Panc1 (cell line): ENCODE data around the gene ERCC6. TPM values are rescaled to one million over a fixed set of nuclear protein-coding genes. Genes with fewer than 3 reads are reported as not detected.

ENCODE experiments used
- ATAC-seq: fragments of 200-7000 bp; cut with Tn5 transposase; 2 replicates; pipeline ENCODE4 v1.9.1; 2020; ENCODE audit warnings: mild to moderate bottlenecking, moderate library complexity
- BruUV-seq: library from RNA; stranded (reverse); fragments of 400-500 nt; replicated peaks from 2 replicates; lab custom pipeline; 2021; lab: Mats Ljungman, UMichigan
- CTCF ChIA-PET: fragments of 300-600 bp; sonication (Branson Sonifier 250); formaldehyde crosslinking; loops from one replicate; lab custom pipeline; 2022; ENCODE audit warnings: antibody characterized with exemption; lab: Charles Lee
- POLR2A ChIA-PET: fragments of 300-600 bp; sonication (Branson Sonifier 250); formaldehyde crosslinking; loops from one replicate; lab custom pipeline; 2022; ENCODE audit warnings: antibody characterized with exemption; lab: Charles Lee
- DNase-seq: peaks from one replicate; pipeline ENCODE4 v3.0.0-alpha.2; 2010; ENCODE audit warnings: low read depth, low spot score
- H3K27ac ChIP-seq: 2 replicates; pipeline ENCODE4 v1.5.1; 2011; ENCODE audit warnings: mild to moderate bottlenecking, low read length, inconsistent platforms
- H3K27me3 ChIP-seq: fragments of 200-500 bp; sonication (Bioruptor generic); 2 replicates; pipeline ENCODE4 v1.6.0; 2014; ENCODE audit warnings: low read length, inconsistent platforms; ENCODE audit not compliant: control insufficient read depth, insufficient read depth
- H3K36me3 ChIP-seq: fragments of 200-500 bp; sonication (Bioruptor generic); 2 replicates; pipeline ENCODE4 v1.5.1; 2014; ENCODE audit warnings: inconsistent platforms, mild to moderate bottlenecking, low read length, moderate library complexity; ENCODE audit not compliant: control insufficient read depth, insufficient read depth
- H3K4me1 ChIP-seq: 2 replicates; pipeline ENCODE4 v1.5.1; 2011; ENCODE audit warnings: inconsistent platforms, mild to moderate bottlenecking, low read length, moderate library complexity; ENCODE audit not compliant: control insufficient read depth, insufficient read depth
- H3K4me3 ChIP-seq, 2 experiments: 2 replicates each; pipeline ENCODE4 v1.5.1; 2011 to 2012; ENCODE audit warnings: low read depth in 2 of 2, low read length in 2 of 2, mild to moderate bottlenecking in 2 of 2, inconsistent platforms in 1 of 2, moderate library complexity in 1 of 2
- H3K9me3 ChIP-seq: fragments of 200-500 bp; sonication (Bioruptor generic); 2 replicates; pipeline ENCODE4 v1.5.1; 2014; ENCODE audit warnings: low read depth, mild to moderate bottlenecking, inconsistent platforms, low read length, moderate library complexity; ENCODE audit not compliant: control insufficient read depth, insufficient read depth
- CTCF ChIP-seq: fragments of 450-650 bp; IDR thresholded peaks from 2 replicates; pipeline ENCODE4 v1.5.1; 2017; ENCODE audit warnings: mild to moderate bottlenecking
- POLR2AphosphoS5 ChIP-seq: IDR thresholded peaks from 2 replicates; pipeline ENCODE4 v1.6.1; 2012; ENCODE audit warnings: mild to moderate bottlenecking, low read depth, low read length, moderate library complexity
- REST ChIP-seq, 2 experiments: IDR thresholded peaks; 2 replicates each; pipeline ENCODE4 v1.6.1; 2011 to 2012; ENCODE audit warnings: low read depth in 2 of 2, control low read depth in 1 of 2, low read length in 1 of 2, mild to moderate bottlenecking in 1 of 2, moderate library complexity in 1 of 2; ENCODE audit not compliant: insufficient read depth in 1 of 2
- SIN3A ChIP-seq: IDR thresholded peaks from 2 replicates; pipeline ENCODE4 v1.6.1; 2012; ENCODE audit warnings: low read depth, mild to moderate bottlenecking, low read length, moderate library complexity, borderline replicate concordance; ENCODE audit not compliant: insufficient read depth
- TCF7L2 ChIP-seq: IDR thresholded peaks from 2 replicates; pipeline ENCODE4 v1.6.1; 2011; ENCODE audit warnings: mild to moderate bottlenecking, low read depth, low read length, inconsistent platforms
- in situ Hi-C: cut with HindIII; loops from 2 replicates; pipeline ENCODE4 v1.10.0; 2016; ENCODE audit warnings: low sequenced_read_pairs, low pct_unique_long_range_greater_than_20kb
- intact Hi-C: fragments of 100-400 bp; cut with micrococcal nuclease; formaldehyde crosslinking; loops from one replicate; pipeline ENCODE4 v1.10.0; 2022; ENCODE audit not compliant: unreplicated experiment
- total RNA-seq: library from RNA; stranded (reverse); gene quantifications from one replicate; pipeline ENCODE4 v1.2.1, GENCODE V29; 2021; ENCODE audit not compliant: unreplicated experiment

ERCC6 gene
- total RNA-seq, 1 experiment from 2014 or later = 19.1 TPM

GRCh38 chr10:49521062-49521461 lies 17.9 kb downstream of the ERCC6 start:
- Histone ChIP-seq H3K27me3 (no peaks in the 10 kb centered on the region), H3K4me1 (no peaks in the 10 kb centered on the region), H3K9me3 (no peaks in the 10 kb centered on the region), H3K4me3 (no peak overlapping the region), H3K27ac (no peak overlapping the region), H3K36me3 (no peaks in the 10 kb centered on the region; the same call in none of the 2 replicates)
- no TSS peak for BruUV-seq
- TF ChIP-seq POLR2AphosphoS5 = no peak
- no peak for TF ChIP-seq SIN3A
- no peak for TF ChIP-seq REST (IDR thresholded peaks at IDR 0.05; ENCODE audit: insufficient read depth in 1 of 2, low read depth in 2 of 2, low read length in 1 of 2)
- no peak for TF ChIP-seq CTCF
- no peak for TF ChIP-seq TCF7L2
- DNase-seq (no peak), ATAC-seq (no peak)
- POLR2A ChIA-PET = no interaction called here
- CTCF ChIA-PET = no interaction called here
- intact Hi-C loops = no loop called here
- in situ Hi-C loops = no loop called here

- Histone ChIP-seq H3K4me3 (no peak overlapping the region), H3K27me3 (no peaks in the 10 kb centered on the region), H3K27ac (no peak overlapping the region), H3K9me3 (no peaks in the 10 kb centered on the region), H3K4me1 (no peaks in the 10 kb centered on the region), H3K36me3 (no peaks in the 10 kb centered on the region; the same call in 1 of the 2 replicates)
- DNase-seq (no peak), ATAC-seq (no peak)
- POLR2A ChIA-PET = no interaction called here
- intact Hi-C loops (no loop called here), in situ Hi-C loops (no loop called here)
- TF ChIP-seq SIN3A (no peak), REST (IDR thresholded peaks at IDR 0.05; ENCODE audit: insufficient read depth in 1 of 2, low read depth in 2 of 2, low read length in 1 of 2) (no peak), POLR2AphosphoS5 (no peak), CTCF (no peak), TCF7L2 (no peak)
- CTCF ChIA-PET = interaction anchor here (2.1 kb wide), 1 partner anchor 113 kb away, joined by 25 read pairs; no protein-coding TSS in a partner anchor
- BruUV-seq = no TSS peak
These were observed 18.7 kb downstream of the ERCC6 start for GRCh38 chr10:49520122-49520775.
